Body of pancreas (tissue), 4 donors: ENCODE results near the gene SEMA7A. TPM values are rescaled to one million over a fixed set of nuclear protein-coding genes. Genes with fewer than 3 reads are reported as not detected.

Source experiments
- ATAC-seq: fragments of 150-250 bp; one replicate; pipeline ENCODE4 v1.9.1; 2016
- DNase-seq, 4 donors: peaks; one replicate each; pipeline ENCODE4 v3.0.0-alpha.2; 2019
- H3K27ac ChIP-seq, 4 donors: fragments of 200-600 bp; sonication (generic); 1 replicate in 3 of 4; 2 replicates in 1 of 4; pipeline versions ENCODE4 v1.5.1 to v1.6.1; 2016 to 2019; ENCODE audit warnings: mild to moderate bottlenecking in 1 of 4, mixed read lengths in 1 of 4, moderate library complexity in 1 of 4
- H3K27me3 ChIP-seq, 2 donors: fragments of 200-600 bp; sonication (generic); one replicate each; pipeline ENCODE4 v1.6.0; 2016; ENCODE audit warnings: mild to moderate bottlenecking in 1 of 2
- H3K36me3 ChIP-seq, 2 donors: fragments of 200-600 bp; sonication (generic); replicated peaks in 1 of 2; 2 replicates each; pipeline ENCODE4 v1.5.1; 2016; ENCODE audit warnings: low read depth in 2 of 2; ENCODE audit not compliant: insufficient read depth in 1 of 2
- H3K4me1 ChIP-seq: fragments of 200-600 bp; sonication (generic); one replicate; pipeline ENCODE4 v1.6.0; 2016
- H3K4me3 ChIP-seq, 2 donors: fragments of 200-600 bp; sonication (generic); 1 replicate in 1 of 2; 2 replicates in 1 of 2; pipeline ENCODE4 v1.5.1; 2016 to 2019
- H3K9me3 ChIP-seq, 3 donors: fragments of 200-600 bp; sonication (generic); 1 replicate in 2 of 3; 2 replicates in 1 of 3; pipeline ENCODE4 v1.5.1; 2016
- POLR2A ChIP-seq, 3 donors: fragments of 450-650 bp; IDR thresholded peaks; one replicate each; pipeline ENCODE4 v1.6.1; 2016; ENCODE audit warnings: antibody characterized with exemption in 3 of 3, mild to moderate bottlenecking in 2 of 3
- WGBS, 2 donors: methylation state at CpG; one replicate each; pipeline ENCODE4 v1.1.5; 2017; 5-methylcytosine and 5-hydroxymethylcytosine counted together
- intact Hi-C: fragments of 100-400 bp; cut with DNase I; formaldehyde crosslinking; loops from one replicate; pipeline ENCODE4 v1.15.1; 2023
- total RNA-seq, 2 donors: library from RNA; depleted of rRNA; stranded (reverse); fragments of >200 nt; gene quantifications; one replicate each; pipeline ENCODE4 v1.1.0, GENCODE V29; 2016
- TF ChIP-seq, protein P1 (sequence below), 7 experiments: fragments of 450-650 bp in 4 of 7; fragments of 200-600 bp in 3 of 7; sonication (generic) in 3 of 7; IDR thresholded peaks; one replicate each; pipeline ENCODE4 v1.5.1; 2016 to 2019; ENCODE audit warnings: antibody characterized with exemption in 7 of 7

Gene SEMA7A
- total RNA-seq, 2 donors from 2014 or later = 0.33 to 0.52 TPM

DNA sequence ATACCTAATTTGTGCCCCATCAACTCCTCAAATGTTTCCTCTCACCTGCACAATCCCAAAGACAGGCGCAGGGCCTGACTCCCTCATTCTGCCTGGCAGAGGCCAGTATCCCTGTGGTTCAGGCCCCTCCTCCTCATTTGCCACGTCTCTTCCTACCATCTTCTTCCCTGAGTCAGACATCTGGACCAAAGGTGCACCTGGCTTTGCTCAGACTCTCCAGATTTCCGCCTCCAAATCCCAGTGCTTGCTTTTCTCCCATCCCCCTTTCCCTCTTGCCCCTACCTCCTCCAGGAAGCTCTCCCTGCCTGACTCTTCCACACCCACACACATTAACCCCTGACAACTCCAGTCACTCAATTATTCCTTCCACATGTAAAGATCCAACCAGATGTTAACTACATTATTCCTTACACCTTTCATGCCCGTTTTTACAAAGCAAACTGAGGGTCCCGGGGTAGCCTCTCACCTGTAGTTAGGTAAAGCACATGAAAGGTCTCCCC is 19.6 kb downstream of the SEMA7A start:
- DNase-seq = no peak

DNA sequence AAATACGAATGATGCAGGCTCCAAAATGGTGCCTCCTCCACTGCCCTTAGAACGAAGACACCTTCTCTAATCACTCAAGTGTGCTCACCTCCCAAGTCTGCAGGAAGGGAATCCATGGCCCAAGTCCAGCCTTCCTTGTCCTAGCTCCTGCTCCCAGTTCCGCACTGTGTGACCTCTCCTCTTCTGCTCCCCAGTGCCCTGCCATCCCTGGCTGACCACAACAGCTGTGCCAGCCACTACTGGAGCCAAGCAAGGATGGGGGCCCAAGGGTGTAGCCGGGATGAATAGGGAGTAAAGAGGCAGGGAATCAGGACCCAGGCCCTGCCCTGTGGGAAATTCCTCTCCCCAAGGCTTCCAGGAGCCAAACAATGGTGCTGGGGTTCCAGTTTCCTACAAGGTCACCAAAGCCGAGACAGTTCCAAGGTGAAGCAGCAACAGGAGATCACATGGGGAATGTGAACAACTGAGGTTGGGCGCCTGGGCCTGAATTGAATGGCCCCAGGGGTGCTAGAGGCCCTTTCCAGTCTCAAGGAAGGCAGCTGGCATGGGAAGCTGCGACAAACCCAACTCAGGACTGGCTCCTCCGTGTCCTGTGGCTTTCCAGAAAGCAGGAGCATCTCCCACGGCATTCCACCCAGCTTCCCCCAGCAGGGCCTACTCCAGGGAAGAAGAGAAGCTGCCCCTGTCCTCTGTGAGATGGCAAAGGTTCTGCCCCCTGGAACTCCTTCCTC is 20.2 kb downstream of the SEMA7A start:
- no peak for ATAC-seq
- Histone ChIP-seq H3K9me3 (no peaks in the 10 kb centered on the region), H3K27ac (no peak overlapping the region), H3K36me3 (no peaks in the 10 kb centered on the region), H3K4me3 (no peak overlapping the region), H3K4me1 (no peaks in the 10 kb centered on the region), H3K27me3 (no peaks in the 10 kb centered on the region)
- intact Hi-C loops = no loop called here
- DNase-seq = no peak
- 82 to 84% methylated on average over 6 to 9 of the region's 9 CpGs for WGBS, 2 donors
- TF ChIP-seq, protein P1, sequence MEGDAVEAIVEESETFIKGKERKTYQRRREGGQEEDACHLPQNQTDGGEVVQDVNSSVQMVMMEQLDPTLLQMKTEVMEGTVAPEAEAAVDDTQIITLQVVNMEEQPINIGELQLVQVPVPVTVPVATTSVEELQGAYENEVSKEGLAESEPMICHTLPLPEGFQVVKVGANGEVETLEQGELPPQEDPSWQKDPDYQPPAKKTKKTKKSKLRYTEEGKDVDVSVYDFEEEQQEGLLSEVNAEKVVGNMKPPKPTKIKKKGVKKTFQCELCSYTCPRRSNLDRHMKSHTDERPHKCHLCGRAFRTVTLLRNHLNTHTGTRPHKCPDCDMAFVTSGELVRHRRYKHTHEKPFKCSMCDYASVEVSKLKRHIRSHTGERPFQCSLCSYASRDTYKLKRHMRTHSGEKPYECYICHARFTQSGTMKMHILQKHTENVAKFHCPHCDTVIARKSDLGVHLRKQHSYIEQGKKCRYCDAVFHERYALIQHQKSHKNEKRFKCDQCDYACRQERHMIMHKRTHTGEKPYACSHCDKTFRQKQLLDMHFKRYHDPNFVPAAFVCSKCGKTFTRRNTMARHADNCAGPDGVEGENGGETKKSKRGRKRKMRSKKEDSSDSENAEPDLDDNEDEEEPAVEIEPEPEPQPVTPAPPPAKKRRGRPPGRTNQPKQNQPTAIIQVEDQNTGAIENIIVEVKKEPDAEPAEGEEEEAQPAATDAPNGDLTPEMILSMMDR (IDR thresholded peaks at IDR 0.05) = no peak
- TF ChIP-seq POLR2A (IDR thresholded peaks at IDR 0.05) = no peak

More for the DNA sequence above, 19.6 kb downstream of the SEMA7A start:
- no peaks in the 10 kb centered on the region for H3K36me3 ChIP-seq
- H3K9me3 ChIP-seq = no peaks in the 10 kb centered on the region
- TF ChIP-seq POLR2A (IDR thresholded peaks at IDR 0.05) = no peak
- TF ChIP-seq, protein P1 (IDR thresholded peaks at IDR 0.05) = no peak
- ATAC-seq = no peak
- H3K4me3 ChIP-seq = no peak overlapping the region
- WGBS, 2 donors = 81 to 87% methylated on average over 5 of the region's 5 CpGs
- no peaks in the 10 kb centered on the region for H3K27me3 ChIP-seq
- H3K4me1 ChIP-seq = no peaks in the 10 kb centered on the region
- H3K27ac ChIP-seq = no peak overlapping the region
- intact Hi-C loops = no loop called here

DNA sequence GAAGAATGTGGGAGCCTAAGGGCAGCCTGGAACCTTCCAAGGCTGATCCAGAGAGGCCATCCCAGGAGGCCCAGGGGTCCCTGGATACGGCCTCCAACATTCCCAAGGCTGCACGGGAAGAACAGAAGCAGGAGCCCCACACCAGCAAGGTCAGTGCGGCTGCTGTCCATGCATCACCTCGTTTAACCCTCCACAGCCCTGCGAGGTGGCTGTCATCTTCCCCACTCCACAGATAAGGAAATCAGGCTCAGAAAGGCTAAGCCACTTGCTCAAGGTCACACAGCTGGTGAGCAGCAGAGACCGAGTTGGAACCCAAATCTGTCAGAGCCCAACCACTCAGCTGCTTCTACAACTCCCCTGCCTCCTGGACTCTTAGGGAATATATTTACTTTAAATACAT is 21.6 kb downstream of the SEMA7A start:
- no peak for ATAC-seq
- intact Hi-C loops = no loop called here
- no peak for TF ChIP-seq POLR2A (IDR thresholded peaks at IDR 0.05)
- TF ChIP-seq, protein P1 (IDR thresholded peaks at IDR 0.05) = no peak
- Histone ChIP-seq H3K4me3 (no peak overlapping the region), H3K4me1 (no peaks in the 10 kb centered on the region), H3K27ac (no peak overlapping the region), H3K27me3 (no peaks in the 10 kb centered on the region), H3K36me3 (no peaks in the 10 kb centered on the region), H3K9me3 (no peaks in the 10 kb centered on the region)
- DNase-seq = no peak
- WGBS, 2 donors = 13 to 38% methylated on average over 2 to 5 of the region's 6 CpGs

DNA sequence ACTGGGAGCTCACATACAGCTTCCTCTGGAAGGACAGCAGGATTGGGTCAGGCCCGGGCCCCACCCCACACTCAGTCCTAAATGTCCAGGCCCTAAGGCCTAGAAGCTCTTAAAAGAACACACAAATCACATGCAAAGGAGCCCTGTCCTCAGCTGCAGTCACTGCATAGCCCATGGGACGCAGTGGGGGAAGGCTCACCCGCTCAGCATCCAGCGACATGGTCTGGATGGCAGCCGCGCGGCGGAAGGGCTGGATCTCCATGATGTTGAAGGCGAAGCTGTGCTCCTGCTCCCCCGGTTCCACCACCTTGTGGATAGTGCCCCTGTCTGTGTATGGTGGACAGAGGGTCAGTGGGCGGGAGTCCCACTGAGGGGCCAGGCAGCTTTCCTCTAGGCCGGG is 22.1 kb downstream of the SEMA7A start:
- ATAC-seq = no peak
- no peaks in the 10 kb centered on the region for H3K9me3 ChIP-seq
- H3K4me1 ChIP-seq = no peaks in the 10 kb centered on the region
- TF ChIP-seq POLR2A (IDR thresholded peaks at IDR 0.05) = no peak
- DNase-seq = no peak
- H3K4me3 ChIP-seq = no peak overlapping the region
- intact Hi-C loops = no loop called here
- H3K27ac ChIP-seq = no peak overlapping the region
- no peaks in the 10 kb centered on the region for H3K27me3 ChIP-seq
- no peaks in the 10 kb centered on the region for H3K36me3 ChIP-seq
- WGBS, 2 donors = 87 to 92% methylated on average over 4 to 12 of the region's 12 CpGs

DNA sequence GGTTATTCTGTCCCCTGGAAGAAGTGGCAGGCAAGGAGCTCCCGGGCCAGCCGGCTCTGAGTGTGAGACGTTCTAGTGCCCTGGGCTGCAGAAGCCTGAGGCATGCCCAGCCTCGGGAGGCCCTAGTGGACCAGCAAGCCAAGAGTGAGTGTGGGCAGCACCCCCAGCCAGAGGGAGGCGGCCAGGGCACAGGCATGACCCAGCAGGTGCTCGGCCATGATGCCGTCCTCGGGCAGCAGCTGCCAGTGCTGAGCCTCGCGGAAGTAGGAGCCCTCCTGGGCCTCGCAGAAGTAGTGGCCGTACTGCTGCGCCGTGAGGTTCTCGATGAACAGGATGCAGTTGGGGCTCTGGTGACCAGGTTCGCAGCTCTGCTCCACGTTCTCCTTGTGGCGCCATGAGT is 23.3 kb downstream of the SEMA7A start:
- 88 to 92% methylated on average over 5 to 18 of the region's 18 CpGs for WGBS, 2 donors
- H3K4me3 ChIP-seq = no peak overlapping the region
- H3K4me1 ChIP-seq = no peaks in the 10 kb centered on the region
- no peaks in the 10 kb centered on the region for H3K36me3 ChIP-seq
- no peaks in the 10 kb centered on the region for H3K9me3 ChIP-seq
- H3K27ac ChIP-seq = no peak overlapping the region
- intact Hi-C loops = no loop called here
- no peaks in the 10 kb centered on the region for H3K27me3 ChIP-seq
- TF ChIP-seq, protein P1 (IDR thresholded peaks at IDR 0.05) = no peak
- no peak for TF ChIP-seq POLR2A (IDR thresholded peaks at IDR 0.05)
- DNase-seq (no peak), ATAC-seq (no peak)
